HCT116 (cell line): ENCODE results near the gene CYBB.

Experiments
- CTCF ChIP-seq, 3 experiments: fragments of 200-600 bp in 1 of 3; sonication (generic) in 1 of 3; IDR thresholded peaks in 2 of 3; conservative IDR thresholded peaks in 1 of 3; 2 replicates each; pipeline ENCODE4 v1.5.1; 2012 to 2017; ENCODE audit warnings: low read depth in 2 of 3, low read length in 2 of 3, antibody characterized with exemption in 1 of 3, borderline replicate concordance in 1 of 3, control low read depth in 1 of 3, mild to moderate bottlenecking in 1 of 3, mixed read lengths in 1 of 3, mixed run types in 1 of 3, moderate library complexity in 1 of 3; ENCODE audit not compliant: insufficient read depth in 1 of 3
- ELF1 ChIP-seq: IDR thresholded peaks from 2 replicates; pipeline ENCODE4 v1.6.1; 2012; ENCODE audit warnings: low read depth, borderline replicate concordance
- EZH2 ChIP-seq: fragments of 200-600 bp; sonication (generic); IDR thresholded peaks from 2 replicates; pipeline ENCODE4 v1.6.1; 2017; ENCODE audit warnings: antibody characterized with exemption, mixed run types
- YY1 ChIP-seq: IDR thresholded peaks from 2 replicates; pipeline ENCODE4 v1.6.1; 2011; ENCODE audit warnings: low read length, low read depth, moderate library complexity, mild to moderate bottlenecking; ENCODE audit not compliant: insufficient replicate concordance; ENCODE audit errors: extremely low read depth

DNA sequence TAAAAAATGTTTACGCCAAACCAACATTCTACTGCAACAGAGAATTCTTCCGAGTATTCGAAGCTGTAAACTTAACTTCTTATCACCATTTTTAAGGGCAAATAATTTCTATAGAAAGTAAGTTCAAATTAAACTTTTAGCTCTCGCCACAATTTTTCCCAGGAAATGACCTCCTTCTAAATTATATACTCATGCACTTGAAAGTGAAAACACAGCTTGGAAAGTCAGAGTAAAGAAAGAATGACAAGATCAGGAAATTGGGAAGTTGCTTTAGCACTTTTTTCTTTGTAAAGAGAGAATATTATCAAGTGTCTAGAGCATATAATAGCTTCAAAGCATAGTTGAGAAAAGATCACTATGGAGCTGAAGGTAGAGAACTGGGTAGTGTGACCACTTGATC, 1.2 kb downstream of the CYBB start:
- TF ChIP-seq EZH2, result no peak
- TF ChIP-seq CTCF (IDR thresholded peaks at IDR 0.05 in 2 of 3, conservative IDR thresholded peaks at IDR 0.05 in 1 of 3; ENCODE audit: borderline replicate concordance in 1 of 3, insufficient read depth in 1 of 3, low read depth in 2 of 3, low read length in 2 of 3), result no peak
- TF ChIP-seq YY1, result no peak
- no peak for TF ChIP-seq ELF1
